NCI-H2029 treated with DMSO at 0.1 percent for 48 hours (cell line): ENCODE measurements around the gene FHOD3.

ENCODE experiments used
- DNase-seq: peaks from one replicate; lab custom pipeline; 2025; lab: John Stamatoyannopoulos, UW

FHOD3 gene

DNA sequence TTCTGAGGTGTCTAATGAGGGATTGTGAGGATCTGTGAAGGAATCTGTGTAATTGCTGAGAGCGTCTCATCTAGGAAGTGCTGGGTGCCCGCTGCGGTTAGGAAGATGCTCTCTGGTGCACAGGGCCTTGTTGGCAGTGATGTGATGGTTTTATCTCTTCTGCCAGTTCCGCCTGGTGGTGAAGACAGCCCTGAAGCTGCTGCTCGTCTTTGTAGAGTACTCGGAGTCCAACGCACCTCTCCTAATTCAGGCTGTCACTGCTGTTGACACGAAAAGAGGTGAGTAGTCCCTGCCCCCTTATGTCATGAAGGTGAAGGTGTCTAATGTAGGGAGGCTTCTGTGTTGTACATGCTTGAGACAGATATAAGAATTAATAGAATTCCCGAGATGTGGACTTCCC, 297.1 kb downstream of the FHOD3 start:
- DNase-seq = no peak

DNA sequence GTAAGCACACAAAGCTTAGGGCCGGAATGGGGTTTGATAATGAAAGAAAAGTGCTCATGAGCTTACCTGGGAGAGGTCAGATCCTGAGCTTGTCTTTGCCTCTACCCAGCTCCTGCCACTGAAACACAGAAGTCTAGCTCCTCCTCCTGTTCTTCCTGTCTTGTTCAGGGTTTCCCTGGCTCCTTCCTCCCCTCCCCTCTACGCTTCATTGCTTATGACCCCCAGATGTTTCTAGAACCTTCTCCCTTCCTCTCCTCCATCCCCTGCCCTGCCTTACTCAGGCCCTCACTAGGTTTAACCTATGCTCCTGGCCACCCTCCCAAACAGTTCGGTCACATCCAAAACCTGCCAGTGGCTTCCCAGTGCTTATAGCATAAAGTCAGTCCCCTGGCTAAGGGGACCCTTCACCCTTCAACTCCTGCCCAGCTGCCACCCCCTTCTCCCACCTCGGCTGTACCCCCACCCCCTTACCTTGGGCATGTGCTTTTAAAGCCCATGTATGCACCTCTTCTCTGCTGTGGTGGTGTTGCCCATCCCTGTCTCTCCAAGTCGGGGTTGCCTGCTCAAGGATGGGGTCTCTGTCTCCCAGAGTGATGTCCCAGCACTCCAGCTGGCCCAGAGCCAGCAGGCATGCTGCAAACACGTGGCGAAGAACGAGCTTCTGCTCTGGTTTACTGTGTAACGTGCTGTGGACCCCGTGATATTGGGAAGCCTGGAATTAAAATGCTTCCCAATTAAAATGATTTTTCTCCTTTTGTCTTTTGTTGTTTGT, 297.7 kb downstream of the FHOD3 start:
- DNase-seq = no peak

DNA sequence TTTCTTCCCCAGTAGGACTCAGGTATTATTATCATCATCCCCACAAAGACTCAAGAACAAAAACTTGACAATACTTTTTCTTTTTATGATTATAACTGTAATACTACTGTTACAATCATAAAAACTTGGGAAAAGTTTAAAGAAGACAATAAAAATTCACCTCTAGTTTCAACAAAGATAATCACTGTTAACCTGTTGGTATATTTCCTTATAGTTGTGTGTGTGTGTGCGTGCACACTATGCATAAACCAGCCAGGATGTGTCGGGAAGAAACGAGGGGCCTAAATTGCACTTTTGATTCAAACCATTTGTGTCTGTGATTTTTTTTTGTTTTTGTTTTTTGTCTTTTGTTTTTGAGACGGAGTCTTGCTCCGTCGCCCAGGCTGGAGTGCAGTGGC, 298.3 kb downstream of the FHOD3 start:
- DNase-seq = no peak

DNA sequence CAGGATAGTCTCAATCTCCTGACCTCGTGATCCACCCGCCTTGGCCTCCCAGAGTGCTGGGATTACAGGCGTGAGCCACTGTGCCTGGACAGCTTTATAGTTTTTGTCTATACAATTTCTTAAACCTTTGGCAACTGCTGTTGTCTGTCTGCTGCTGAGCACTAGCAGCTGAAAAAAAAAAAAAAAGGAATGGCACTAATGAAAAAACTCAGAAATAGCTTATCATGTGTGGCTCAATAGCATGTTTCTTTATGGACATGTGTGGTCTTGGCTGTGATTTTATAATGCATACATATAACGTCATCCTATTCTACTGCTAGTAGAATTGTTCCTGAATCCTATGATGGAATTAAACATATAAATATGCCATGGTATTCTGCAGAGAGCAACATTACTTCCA, 300.1 kb downstream of the FHOD3 start:
- DNase-seq = no peak

DNA sequence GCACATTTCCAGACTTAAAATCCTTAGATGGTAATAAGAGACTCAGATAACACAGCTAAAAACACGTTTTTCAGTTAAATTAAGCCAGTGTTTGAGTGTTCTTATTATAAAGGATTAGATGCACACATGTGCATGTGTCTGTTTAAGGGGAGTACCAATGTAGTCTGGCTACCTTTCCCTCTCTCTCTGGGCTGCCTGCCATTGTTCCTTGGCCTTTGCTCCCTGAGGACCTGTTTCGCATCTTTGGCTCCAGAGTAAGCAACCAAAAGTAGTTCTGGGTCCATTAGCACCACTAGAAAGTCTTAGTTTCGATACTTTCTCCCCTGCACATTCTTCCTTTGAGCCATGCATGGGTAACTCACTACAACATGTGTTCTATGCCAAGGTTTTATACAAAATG, 303.0 kb downstream of the FHOD3 start:
- no peak for DNase-seq

DNA sequence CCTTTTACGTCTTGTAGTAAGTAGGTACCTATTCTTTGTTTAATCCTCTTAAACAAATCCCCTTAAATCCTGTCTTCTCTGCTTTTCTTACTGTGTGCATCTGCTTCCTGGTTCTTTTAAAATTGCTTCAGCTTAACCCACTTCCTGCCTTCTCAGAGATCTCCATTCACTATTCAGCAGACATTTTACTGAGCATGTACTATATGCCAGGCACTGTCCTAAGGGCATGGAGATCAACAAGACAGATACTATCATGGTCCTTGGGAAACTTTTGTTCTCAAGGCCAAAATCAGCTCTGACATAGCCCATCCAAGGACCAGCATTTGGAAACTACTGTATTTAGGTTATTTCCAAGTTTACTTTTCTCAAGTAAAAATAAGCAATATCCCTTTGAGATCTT, 303.8 kb downstream of the FHOD3 start:
- no peak for DNase-seq

DNA sequence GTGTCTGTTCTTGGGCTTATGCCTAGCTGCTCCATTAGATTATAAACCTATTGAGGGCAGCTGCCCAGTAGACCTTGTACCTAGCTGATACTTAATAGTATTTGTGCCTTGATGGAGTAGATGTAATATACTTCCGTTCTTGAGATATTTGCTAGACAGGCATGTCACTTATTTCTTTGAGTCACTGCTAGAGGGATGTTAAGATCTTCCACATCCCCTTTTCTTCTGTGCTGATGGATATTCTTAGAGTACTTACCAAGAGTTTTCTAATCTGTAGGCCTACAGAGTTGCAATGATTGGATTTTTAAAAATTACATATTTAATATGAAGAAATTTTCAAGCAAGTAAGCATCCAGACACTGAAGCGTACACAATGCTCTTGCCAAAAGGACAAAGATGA, 304.6 kb downstream of the FHOD3 start:
- DNase-seq = no peak

DNA sequence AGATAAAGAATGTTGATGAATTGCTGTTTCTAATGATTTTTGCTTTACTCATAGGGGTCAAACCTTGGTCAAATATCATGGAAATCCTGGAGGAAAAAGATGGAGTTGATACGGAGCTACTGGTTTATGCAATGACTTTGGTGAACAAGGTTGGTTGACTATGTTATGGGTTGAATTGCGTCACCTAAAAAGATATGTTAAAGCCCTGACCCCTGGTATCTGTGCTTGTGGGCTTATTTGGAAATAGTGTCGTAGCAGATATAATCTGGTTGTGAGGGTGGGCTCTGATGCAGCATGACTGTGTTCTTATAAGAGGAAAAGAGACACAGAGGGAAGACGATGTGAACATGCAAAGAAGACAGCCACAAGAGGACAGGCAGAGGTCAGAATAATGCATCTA, 305.1 kb downstream of the FHOD3 start:
- DNase-seq = no peak

DNA sequence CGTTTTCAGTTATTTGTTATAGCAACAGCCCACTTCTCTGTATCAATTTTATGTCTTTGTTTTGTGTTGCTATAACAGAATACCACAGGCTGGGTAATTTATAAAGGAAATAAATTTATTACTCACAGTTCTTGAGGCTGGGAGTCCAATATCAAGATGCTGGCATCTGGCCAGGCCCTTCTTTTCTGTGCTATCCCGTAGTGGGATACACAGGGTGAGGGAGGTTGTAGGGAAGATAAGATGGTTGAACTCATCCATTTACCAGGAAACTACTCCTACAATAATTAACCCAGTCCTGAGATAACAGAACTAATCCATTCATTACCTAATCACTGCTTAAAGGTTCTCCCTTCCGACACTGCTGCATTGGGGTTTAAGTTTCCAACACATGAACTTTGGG, 310.6 kb downstream of the FHOD3 start:
- no peak for DNase-seq

DNA sequence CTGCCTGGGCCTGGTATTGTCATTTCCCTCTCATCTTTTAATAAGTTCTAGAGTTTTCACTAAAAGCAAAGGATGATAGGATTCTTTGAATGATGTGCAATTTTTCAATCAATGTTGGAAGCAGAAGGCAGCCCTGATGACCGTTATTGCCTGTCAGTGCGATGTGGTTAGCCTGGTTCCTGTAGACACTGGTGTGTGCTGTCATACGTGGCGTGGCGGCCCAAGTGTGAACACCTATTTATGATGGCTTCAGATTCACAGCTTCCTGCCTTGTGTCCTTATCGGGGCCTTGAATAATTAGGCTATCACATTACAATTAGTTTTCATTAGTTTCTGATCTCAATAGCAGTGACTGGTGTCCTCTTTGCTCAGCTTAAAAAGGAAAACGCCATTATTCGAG, 312.7 kb downstream of the FHOD3 start:
- DNase-seq = no peak

DNA sequence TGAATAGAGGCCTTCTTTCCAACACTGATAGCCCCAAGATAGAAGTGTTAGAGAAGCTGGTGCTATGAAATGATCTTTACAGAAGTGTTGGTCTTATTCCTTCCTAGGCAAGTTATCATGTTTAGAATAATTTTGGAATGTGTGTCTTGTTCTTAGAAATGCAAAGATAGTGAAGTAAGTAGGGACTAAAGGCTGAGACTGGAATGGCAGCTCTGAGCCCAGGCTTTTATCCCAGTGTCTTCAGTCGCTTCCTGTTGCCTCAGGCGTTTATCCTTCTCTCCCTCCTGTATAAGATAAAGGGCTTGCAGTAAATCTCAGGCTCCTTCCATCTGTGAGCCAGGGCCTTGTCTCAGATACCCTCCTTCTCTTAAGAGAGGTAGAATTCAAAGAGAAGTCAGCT, 313.1 kb downstream of the FHOD3 start:
- DNase-seq = no peak

DNA sequence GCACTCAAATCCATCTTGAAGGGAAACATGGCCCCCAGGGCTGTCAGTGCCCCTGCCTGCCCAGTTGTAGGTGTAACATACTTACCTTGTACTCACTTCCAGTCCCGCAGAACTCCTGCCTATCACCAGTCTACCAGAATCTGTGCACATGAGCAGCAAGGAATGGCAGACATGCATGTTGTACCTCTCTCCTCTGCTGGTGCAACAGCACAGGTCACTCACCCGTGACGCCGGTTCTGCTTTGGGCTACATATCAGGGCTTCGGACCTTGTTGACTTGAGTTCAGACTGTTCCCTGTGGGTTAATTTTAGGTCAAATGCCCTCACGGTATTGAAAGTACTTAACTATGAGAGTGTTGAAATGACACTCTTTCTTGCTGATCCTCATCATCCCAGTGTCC, 315.6 kb downstream of the FHOD3 start:
- DNase-seq = no peak

DNA sequence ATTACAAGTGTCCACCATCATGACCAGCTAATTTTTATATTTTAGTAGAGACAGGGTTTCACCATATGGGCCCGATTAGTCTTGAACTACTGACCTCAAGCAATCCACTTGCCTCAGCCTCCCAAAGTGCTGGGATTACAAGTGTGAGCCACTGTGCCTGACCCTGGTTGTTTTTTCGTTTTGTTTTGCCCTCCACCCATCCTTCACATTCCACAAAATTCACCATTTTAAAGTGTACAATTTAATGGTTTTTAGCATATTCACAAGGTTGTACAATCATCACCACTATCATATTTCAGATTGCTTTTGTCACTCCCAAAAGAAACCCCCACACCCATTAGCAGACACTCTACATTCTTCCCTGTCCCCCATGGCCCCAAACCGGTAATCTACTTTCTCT, 316.3 kb downstream of the FHOD3 start:
- no peak for DNase-seq

DNA sequence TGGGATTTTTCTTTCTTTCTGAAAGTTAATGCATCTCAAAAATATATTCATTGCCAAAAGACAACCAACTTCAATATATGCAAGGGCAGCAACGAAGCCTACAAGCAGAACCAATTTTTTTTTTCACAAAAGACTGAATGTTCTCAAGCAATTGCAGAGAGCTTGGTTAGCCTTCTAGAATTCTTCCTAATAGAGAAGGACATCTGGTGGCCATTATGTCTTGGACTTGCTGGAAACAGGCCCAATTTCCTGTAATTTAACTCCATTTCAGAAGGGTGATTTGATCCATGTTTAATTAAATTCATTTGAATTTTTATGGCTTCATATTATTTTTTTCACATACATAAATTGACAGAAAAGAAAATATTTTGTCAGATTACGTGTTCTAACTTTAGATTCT, 323.3 kb downstream of the FHOD3 start:
- no peak for DNase-seq

DNA sequence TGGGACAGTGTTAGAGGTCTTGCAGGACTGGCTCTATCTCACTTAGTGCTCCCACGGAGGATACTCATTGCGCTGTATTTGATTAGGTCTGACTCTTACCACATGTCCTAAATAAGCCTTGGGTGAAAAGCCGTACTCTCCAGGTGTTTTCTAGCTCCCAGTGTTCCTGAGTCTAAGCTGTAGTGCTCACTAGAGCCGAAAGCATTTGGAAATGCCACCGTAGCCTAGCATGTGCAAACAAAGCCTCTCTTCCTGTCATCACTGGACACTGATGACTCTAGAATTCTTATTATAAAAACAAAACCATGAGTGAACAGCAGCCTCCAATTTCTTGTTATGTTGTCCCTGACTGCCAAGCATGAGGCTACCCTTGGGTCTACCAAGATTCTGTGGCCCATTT, 325.1 kb downstream of the FHOD3 start:
- no peak for DNase-seq

DNA sequence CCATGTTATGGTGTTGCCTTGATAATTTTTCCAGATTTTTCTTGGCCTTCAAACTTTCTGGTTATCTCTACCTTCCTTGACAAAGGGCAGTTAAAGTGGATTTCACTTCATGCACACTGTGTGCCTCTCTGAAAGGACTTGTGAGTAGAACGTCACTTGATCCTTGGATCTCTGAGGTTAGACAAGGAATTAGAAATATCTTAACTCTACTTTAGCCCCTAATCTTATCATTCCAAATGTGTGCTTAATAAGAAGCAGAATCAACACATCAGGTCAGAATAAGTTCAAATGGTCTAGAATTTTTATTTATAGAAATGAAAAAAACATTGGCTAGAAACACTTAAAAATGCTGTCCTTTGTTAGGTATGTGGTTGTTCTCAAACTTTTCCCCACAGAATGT, 325.6 kb downstream of the FHOD3 start:
- DNase-seq = no peak

DNA sequence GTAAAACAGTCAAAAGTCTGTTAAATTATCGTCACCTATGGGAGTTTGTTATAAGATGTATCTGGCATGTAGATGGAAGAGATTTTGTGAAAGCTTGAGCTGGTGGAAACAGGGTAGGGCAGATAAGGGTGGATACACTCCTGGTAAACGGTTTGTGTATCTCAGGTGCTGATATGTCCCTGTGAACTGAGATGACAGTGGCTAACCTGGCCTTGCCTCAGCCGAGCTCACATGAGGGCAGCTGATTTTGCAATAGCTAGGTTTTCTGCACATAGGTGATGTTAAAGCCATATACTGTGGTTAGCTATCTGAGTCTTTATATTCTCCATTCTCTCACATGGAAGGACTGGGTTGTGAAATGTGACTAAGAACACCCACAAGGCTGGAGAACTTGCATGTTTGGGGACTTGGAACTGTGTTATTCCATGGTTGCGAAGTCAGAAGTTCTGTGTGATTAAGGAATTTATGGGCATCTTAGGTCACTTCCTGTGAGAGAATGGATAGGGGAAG, 326.2 kb downstream of the FHOD3 start:
- DNase-seq = no peak

DNA sequence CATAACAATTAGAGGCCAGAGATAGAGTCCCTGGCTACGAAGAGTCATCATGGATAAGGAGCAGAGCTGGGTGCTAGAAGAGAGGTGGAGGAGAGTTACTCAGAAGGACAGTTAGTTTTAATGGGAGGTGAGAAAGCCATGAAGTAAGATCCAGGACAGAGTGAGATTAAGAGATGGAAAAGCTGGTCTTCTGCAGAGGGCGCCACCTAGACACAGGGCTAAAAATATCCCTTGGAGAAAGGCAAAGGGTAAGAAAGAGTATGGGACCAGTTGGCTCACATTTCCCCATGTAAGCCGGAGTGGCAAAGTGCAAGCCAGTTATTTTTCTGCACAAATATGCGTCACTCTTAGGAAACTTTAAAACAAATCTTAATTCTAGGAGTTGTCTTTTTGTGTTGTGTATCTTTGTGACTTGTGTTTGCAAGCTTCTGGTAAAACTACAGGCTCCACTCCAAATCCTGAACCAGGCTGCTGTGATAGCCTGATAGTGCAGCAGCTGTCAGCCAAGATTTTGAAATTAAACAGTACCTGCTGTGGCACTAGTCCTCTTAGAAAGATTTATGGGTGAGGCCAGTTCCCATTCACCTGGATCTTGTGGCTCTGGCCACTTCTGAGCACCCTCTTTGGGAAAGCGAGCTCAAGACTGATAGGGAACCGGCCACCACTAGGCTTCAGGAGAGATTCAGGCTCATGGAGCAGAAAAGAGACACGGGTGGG, 327.1 kb downstream of the FHOD3 start:
- no peak for DNase-seq

DNA sequence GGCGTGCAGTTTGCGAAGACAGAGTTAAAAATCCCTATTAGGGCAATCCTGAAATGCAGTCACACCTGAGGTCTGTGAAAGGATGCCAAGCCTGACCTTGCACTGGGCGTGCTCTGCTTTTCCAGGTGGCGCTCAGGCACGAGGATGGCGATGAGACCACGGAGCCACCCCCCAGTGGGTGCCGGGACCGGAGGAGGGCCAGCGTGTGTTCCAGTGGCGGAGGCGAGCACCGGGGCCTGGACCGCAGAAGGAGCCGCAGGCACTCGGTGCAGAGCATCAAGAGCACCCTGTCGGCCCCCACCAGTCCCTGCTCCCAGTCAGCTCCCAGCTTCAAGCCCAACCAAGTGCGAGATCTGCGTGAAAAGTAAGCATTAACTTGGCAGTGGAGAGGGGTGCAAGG, 327.9 kb downstream of the FHOD3 start:
- no peak for DNase-seq

DNA sequence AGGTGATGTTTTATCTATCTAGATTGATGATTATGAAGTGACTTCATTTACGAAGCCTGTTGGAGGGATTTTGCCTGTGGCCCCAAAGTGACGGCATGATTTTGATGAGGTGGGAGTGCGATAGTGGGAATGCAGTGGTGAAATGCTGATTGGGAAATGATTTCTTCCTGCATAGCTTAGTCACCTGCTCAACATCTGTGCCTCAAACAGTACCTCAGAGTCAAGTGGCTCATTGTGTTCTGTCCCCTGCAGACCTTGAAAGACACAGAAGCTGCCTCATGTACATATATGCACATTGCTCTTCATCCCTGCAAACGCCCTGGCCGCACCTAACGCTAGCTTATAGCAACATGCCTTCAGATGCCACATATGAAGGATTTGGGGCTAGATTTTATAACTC, 330.1 kb downstream of the FHOD3 start:
- DNase-seq = no peak

DNA sequence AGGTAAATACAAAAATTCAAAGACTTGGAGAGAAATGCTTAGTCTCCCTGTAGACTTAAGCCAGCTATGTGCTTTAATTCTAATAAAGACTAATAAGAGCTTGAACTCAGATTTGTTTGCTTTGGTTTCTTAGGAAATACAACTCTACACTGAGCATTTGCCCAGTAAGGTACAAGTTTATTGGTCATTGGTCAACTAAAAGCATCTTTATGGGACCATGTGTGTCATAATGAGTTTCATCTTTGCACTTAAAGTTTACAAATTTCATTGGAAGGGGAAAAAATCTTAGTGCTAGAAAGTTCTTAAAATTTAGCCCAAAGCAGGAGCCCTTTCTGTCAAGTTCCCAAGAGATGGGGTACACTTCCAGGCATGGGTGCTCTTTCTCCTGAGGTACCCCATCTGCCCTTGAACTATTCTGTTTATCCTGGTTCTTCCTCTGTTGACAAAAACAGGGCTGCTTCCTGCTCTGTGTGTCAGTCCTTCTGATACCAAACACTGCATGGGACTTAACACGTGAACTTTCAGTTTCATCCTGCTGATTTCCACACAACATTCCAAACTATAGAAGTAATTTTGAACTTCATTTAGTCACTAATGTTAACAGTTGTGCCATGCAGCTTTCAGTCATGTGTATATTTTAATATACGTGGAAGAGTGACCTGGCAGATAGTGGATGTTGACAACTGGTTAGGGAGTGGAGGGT, 331.1 kb downstream of the FHOD3 start:
- DNase-seq = no peak

DNA sequence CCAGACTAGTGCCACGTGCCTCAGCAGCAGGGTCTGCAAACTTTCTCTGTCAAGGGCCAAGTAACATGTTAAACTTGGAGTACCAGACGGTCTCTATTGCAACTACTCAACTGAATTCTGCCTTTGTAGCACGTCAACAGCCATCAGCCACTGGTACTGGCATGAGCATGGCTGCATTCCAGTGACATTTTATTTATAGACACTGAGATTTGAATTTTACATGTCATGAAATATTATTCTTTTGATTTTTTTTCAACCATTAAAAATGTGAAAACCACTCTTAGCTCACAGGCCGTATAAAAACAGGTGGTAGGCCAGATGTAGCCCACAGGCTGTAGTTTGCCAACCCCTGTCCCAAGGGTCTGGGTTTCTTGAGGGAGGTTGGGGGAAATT, 331.6 kb downstream of the FHOD3 start:
- no peak for DNase-seq

DNA sequence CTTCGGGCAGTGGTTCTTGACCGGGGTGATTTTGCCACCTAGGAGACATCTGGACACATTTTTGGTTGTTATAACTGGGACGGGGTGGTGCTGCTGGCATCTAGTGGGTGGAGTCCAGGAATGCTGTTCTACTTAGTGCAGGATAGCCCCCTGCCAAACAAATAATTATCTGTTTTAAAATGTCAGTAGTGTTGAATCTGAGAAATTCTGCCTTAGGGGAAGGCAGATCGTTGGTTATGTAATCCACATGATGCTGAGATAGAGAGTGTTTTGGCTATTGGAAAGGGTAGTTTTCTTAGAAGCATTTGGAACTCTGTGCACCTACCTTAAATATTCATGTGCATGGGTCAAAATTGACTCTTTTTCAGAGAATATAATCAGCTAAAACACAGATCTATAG, 332.3 kb downstream of the FHOD3 start:
- DNase-seq = no peak
